Lung (tissue), 12 donors: ENCODE results near the gene DDRGK1. TPM values are rescaled to one million over a fixed set of nuclear protein-coding genes. Genes with fewer than 3 reads are reported as not detected.

Experiments used
- ATAC-seq: fragments of 200-7000 bp; cut with Tn5 transposase; one replicate; pipeline ENCODE4 v1.9.1; 2020; ENCODE audit warnings: moderate number of reproducible peaks; ENCODE audit not compliant: insufficient read depth, low FRiP score
- DNase-seq, 3 donors: peaks; one replicate each; pipeline ENCODE4 v3.0.0-alpha.2; 2013 to 2017
- H3K27ac ChIP-seq, 2 donors: one replicate each; pipeline ENCODE4 v1.5.1; 2013; ENCODE audit warnings: mild to moderate bottlenecking in 2 of 2, moderate library complexity in 2 of 2, control low read depth in 1 of 2, inconsistent platforms in 1 of 2, low read depth in 1 of 2, low read length in 1 of 2
- H3K27me3 ChIP-seq, 3 donors: one replicate each; pipeline ENCODE4 v1.5.1; 2013; ENCODE audit warnings: low read length in 2 of 3; ENCODE audit not compliant: control insufficient read depth in 3 of 3, insufficient read depth in 3 of 3
- H3K36me3 ChIP-seq, 4 donors: one replicate each; pipeline ENCODE4 v1.5.1; 2013; ENCODE audit warnings: low read length in 4 of 4, mild to moderate bottlenecking in 1 of 4, moderate library complexity in 1 of 4; ENCODE audit not compliant: control insufficient read depth in 4 of 4, insufficient read depth in 4 of 4
- H3K4me1 ChIP-seq, 5 donors: one replicate each; pipeline ENCODE4 v1.5.1; 2013; ENCODE audit warnings: low read length in 5 of 5, mild to moderate bottlenecking in 2 of 5, moderate library complexity in 1 of 5; ENCODE audit not compliant: control insufficient read depth in 5 of 5, insufficient read depth in 5 of 5
- H3K4me3 ChIP-seq: one replicate; pipeline ENCODE4 v1.5.1; 2013; ENCODE audit warnings: mild to moderate bottlenecking, control low read depth, moderate library complexity
- H3K9ac ChIP-seq, 2 donors: one replicate each; pipeline ENCODE4 v1.5.1; 2013; ENCODE audit warnings: low read length in 2 of 2, control low read depth in 1 of 2; ENCODE audit not compliant: insufficient read depth in 1 of 2
- H3K9me3 ChIP-seq, 4 donors: one replicate each; pipeline ENCODE4 v1.5.1; 2013; ENCODE audit warnings: low read length in 3 of 4, mild to moderate bottlenecking in 1 of 4, moderate library complexity in 1 of 4; ENCODE audit not compliant: control insufficient read depth in 4 of 4, insufficient read depth in 3 of 4
- WGBS, 2 donors: extraction: QIAGEN DNeasy Blood & Tissue Kit; methylation state at CpG; one replicate each; pipeline ENCODE4 v1.1.7; 2013; 5-methylcytosine and 5-hydroxymethylcytosine counted together
- polyA plus RNA-seq, 2 donors: library from polyadenylated mRNA; stranded (reverse); fragments of 200-250 nt; gene quantifications; one replicate each; pipeline ENCODE4 v1.2.1, GENCODE V29; 2013
- total RNA-seq, 2 donors: library from RNA; depleted of rRNA in 1 of 2; stranded (reverse); fragments of >200 nt in 1 of 2; gene quantifications; one replicate each; pipeline ENCODE4 v1.2.1, GENCODE V29; 2014 to 2021
- TF ChIP-seq, protein P1 (sequence below): IDR thresholded peaks from 2 replicates; pipeline ENCODE4 v1.5.1; 2012; ENCODE audit warnings: mild to moderate bottlenecking; ENCODE audit errors: control extremely low read depth, extremely low read depth
- donor health status: control.
- donor health status: control.
- donor health status: Bipolar disorder and iron deficiency.
- donor health status: healthy.
- donor health status: DM: yes; HTN: yes; CAD: no.

The DDRGK1 gene
- total and polyA plus RNA-seq, 4 donors, result 44.3 to 95.1 (median 85.9) TPM

DNA sequence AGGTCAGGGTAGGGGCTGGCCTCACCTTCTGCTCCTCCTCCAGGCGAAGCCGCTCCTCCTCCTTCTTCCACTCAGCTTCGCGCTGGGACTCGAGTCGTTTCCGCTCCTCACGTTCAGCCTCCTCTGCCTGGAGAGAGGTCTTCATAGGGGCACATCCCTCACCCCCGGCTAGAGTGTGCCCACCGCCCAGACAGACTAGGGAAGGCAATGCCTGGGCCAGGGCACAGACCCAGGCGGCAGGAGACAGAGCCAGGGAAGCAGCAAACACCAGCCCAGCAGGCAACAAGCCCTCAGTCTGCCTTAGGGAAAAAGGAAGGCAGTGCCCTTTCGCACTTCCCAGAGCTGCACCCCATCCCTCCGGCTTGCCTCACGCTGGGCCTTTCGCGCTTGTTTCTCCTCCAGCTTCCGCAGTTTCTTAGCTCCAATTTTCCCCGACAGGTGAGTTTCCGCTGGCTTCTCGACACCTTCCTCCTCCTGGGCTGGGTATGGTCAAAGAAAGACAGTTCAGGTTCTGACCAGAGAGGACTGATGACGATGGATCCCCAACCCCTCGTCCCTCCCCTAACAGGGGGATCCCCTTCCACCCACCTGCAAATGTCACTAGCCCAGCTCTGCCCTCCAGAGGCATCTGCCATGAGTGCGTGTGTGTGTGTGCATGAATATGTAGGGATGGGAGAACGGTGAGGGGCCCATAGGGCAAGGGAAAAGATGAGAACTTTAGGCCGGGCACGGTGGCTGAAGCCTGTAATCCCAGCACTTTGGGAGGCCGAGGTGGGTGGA is 4.3 kb downstream of the DDRGK1 start:
- H3K4me1 ChIP-seq, result peaks cover 0 to 13% (median 0%) of the 10 kb centered on the region in 5 donors
- WGBS, 2 donors, result 93 to 94% methylated on average over 27 of the region's 27 CpGs
- ATAC-seq, result no peak
- H3K4me3 ChIP-seq, result no peak overlapping the region
- H3K9me3 ChIP-seq, result no peaks in the 10 kb centered on the region
- no peak for DNase-seq
- no peaks in the 10 kb centered on the region for H3K27me3 ChIP-seq
- TF ChIP-seq, protein P1, sequence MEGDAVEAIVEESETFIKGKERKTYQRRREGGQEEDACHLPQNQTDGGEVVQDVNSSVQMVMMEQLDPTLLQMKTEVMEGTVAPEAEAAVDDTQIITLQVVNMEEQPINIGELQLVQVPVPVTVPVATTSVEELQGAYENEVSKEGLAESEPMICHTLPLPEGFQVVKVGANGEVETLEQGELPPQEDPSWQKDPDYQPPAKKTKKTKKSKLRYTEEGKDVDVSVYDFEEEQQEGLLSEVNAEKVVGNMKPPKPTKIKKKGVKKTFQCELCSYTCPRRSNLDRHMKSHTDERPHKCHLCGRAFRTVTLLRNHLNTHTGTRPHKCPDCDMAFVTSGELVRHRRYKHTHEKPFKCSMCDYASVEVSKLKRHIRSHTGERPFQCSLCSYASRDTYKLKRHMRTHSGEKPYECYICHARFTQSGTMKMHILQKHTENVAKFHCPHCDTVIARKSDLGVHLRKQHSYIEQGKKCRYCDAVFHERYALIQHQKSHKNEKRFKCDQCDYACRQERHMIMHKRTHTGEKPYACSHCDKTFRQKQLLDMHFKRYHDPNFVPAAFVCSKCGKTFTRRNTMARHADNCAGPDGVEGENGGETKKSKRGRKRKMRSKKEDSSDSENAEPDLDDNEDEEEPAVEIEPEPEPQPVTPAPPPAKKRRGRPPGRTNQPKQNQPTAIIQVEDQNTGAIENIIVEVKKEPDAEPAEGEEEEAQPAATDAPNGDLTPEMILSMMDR, result no peak
- H3K9ac ChIP-seq, result no peak overlapping the region
- H3K27ac ChIP-seq, result no peak overlapping the region
- peaks cover 0 to 32% (median 23%) of the 10 kb centered on the region in 4 donors for H3K36me3 ChIP-seq

DNA sequence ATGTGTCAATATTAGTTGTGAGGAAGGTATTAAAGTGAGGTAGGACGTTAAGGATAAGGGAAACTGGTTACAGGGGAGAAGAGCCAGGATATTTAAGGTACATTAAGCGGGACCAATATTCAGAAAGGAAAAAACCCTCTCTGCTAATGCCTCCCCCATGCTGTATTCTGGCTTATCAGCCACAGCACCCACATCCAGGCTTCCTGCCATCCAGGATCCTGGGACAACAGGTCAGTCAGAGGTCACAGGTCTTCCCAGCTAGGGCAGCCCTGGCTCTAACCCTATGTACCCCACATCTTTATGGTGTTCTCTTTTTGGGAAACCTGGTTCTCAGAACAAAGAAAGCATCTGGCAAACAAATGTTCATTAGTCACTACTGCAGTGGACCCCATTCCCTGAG is 5.3 kb downstream of the DDRGK1 start:
- H3K4me3 ChIP-seq, result no peak overlapping the region
- peaks cover 6 to 38% (median 33%) of the 10 kb centered on the region in 4 donors for H3K36me3 ChIP-seq
- WGBS, 2 donors, result 50% methylated on average over 2 of the region's 2 CpGs
- TF ChIP-seq, protein P1, result no peak
- no peak overlapping the region for H3K27ac ChIP-seq
- no peaks in the 10 kb centered on the region for H3K27me3 ChIP-seq
- H3K9ac ChIP-seq, result no peak overlapping the region
- DNase-seq, result no peak
- H3K4me1 ChIP-seq, result peaks cover 0 to 13% (median 0%) of the 10 kb centered on the region in 5 donors
- peaks cover 0 to 2% (median 0%) of the 10 kb centered on the region in 4 donors for H3K9me3 ChIP-seq
- no peak for ATAC-seq

DNA sequence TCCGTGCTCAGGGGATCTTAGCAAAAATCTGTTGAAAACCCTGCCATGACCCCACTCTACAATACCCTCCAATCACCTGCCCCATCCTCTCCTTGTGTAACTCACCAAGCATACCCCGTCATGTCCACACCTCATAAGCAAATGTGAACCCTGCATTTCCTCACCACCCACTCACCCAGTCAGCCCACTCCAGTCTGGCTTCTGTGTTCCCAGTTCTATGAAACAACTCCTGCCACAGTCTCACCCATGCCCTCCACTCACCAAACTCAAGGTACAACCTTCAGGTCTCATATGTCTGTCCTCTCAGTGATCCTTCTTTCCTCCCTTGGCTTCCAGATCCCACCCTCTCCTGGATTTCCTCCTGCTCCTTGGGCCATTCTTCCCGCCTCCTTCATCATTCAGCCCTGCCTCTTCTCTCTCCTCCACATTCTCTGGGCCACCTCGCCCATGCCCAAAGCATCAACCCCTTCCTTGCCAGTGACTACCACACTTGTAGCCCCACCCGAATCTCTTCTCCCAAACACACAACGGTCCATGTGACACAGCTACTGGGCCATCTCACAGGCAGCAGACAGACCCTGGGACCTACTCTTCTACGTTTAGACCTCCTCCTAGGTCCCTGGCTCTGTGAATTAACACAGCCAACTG is 8.8 kb downstream of the DDRGK1 start:
- Histone ChIP-seq H3K27me3 (no peaks in the 10 kb centered on the region), H3K9me3 (peaks cover 0 to 2% (median 0%) of the 10 kb centered on the region in 4 donors), H3K4me1 (no peaks in the 10 kb centered on the region), H3K4me3 (no peak overlapping the region), H3K36me3 (peaks cover 12 to 62% (median 45%) of the 10 kb centered on the region in 4 donors), H3K9ac (peak overlapping the region in 1 of 2 donors; percentile 5), H3K27ac (no peak overlapping the region)
- no peak for DNase-seq
- ATAC-seq, result no peak
- TF ChIP-seq, protein P1, result no peak
- WGBS, 2 donors, result 92 to 97% methylated on average over 7 of the region's 7 CpGs
